GM10266 (cell line): Measurements from ENCODE around the gene CCNI.
"Not testable (repeated sequence)": the region's sequence is repeated elsewhere in the genome, so short reads cannot be mapped to it uniquely, and the experiment has no call there.

Experiments
- DNase-seq: peaks from one replicate; pipeline ENCODE4 v3.0.0; 2012; ENCODE audit errors: extremely low spot score
- CTCF ChIP-seq: IDR thresholded peaks from 2 replicates; pipeline ENCODE4 v1.5.1; 2012; ENCODE audit warnings: mild to moderate bottlenecking, low read depth; ENCODE audit not compliant: control insufficient read depth, insufficient read depth; ENCODE audit errors: missing control alignments

The CCNI gene

GRCh38 chr4:77073106-77073809 is 2.5 kb downstream of the CCNI start:
- no peak for DNase-seq
- TF ChIP-seq CTCF, result no peak

- no peak for TF ChIP-seq CTCF
- no peak for DNase-seq
These were observed 3.5 kb downstream of the CCNI start for GRCh38 chr4:77072195-77072753.

GRCh38 chr4:77069514-77069913 is 6.3 kb downstream of the CCNI start:
- not testable (repeated sequence) for DNase-seq

- no peak for DNase-seq
- TF ChIP-seq CTCF, result no peak
These were observed 10.4 kb downstream of the CCNI start for GRCh38 chr4:77065382-77065781.

GRCh38 chr4:77062856-77063255 is 12.9 kb downstream of the CCNI start:
- no peak for TF ChIP-seq CTCF

GRCh38 chr4:77052352-77052751 is 23.4 kb downstream of the CCNI start:
- DNase-seq, result no peak
- TF ChIP-seq CTCF, result peak; percentile 73

More at GRCh38 chr4:77062856-77063255, 12.9 kb downstream of the CCNI start:
- no peak for DNase-seq

GRCh38 chr4:77050962-77051361 is 24.8 kb downstream of the CCNI start:
- TF ChIP-seq CTCF, result no peak
- DNase-seq, result no peak
